Natural killer cell treated with Interleukin-12 subunit alpha and Interleukin-12 subunit beta and Interleukin-15 and Interleukin-18, amount 100 ng/mL, for 72 hours (primary cell): ENCODE results near the gene PGM2L1. TPM values are rescaled to one million over a fixed set of nuclear protein-coding genes. Genes with fewer than 3 reads are reported as not detected.
"Not testable (repeated sequence)": the region's sequence is repeated elsewhere in the genome, so short reads cannot be mapped to it uniquely, and the experiment has no call there.

Experiments
- ATAC-seq, 2 donors: fragments of 150-1000 bp; cut with Tn5 transposase in 1 of 2; sonication (Bioruptor Pico), chemical (Tn5 transposase) in 1 of 2; 2 replicates each; pipeline ENCODE4 v1.10.0; 2021
- DNase-seq: peaks from one replicate; pipeline ENCODE4 v3.0.0; 2022; ENCODE audit warnings: low spot score
- H3K27ac Mint-ChIP-seq, 2 donors: 1 replicate in 1 of 2; 2 replicates in 1 of 2; pipeline ENCODE4 v1.8.0; 2022; ENCODE audit warnings: mixed read lengths in 2 of 2, mild to moderate bottlenecking in 1 of 2, moderate library complexity in 1 of 2
- H3K27me3 Mint-ChIP-seq, 2 donors: 1 replicate in 1 of 2; 2 replicates in 1 of 2; pipeline ENCODE4 v1.8.0; 2022; ENCODE audit warnings: mixed read lengths in 2 of 2
- H3K36me3 Mint-ChIP-seq: one replicate; pipeline ENCODE4 v1.8.0; 2022; ENCODE audit warnings: mixed read lengths
- H3K4me1 Mint-ChIP-seq, 2 donors: 1 replicate in 1 of 2; 2 replicates in 1 of 2; pipeline ENCODE4 v1.8.0; 2022; ENCODE audit warnings: low read depth in 2 of 2, mixed read lengths in 2 of 2, mild to moderate bottlenecking in 1 of 2
- H3K4me3 Mint-ChIP-seq: one replicate; pipeline ENCODE4 v1.8.0; 2022; ENCODE audit warnings: mixed read lengths
- H3K9me3 Mint-ChIP-seq: 2 replicates; pipeline ENCODE4 v1.8.0; 2022; ENCODE audit warnings: mixed read lengths
- total RNA-seq, 2 donors: library from RNA; stranded (reverse); gene quantifications; one replicate each; pipeline ENCODE4 v1.2.3, GENCODE V29; 2022

The PGM2L1 gene
- total RNA-seq, 2 donors from 2014 or later: 1.4 to 2.4 TPM

DNA sequence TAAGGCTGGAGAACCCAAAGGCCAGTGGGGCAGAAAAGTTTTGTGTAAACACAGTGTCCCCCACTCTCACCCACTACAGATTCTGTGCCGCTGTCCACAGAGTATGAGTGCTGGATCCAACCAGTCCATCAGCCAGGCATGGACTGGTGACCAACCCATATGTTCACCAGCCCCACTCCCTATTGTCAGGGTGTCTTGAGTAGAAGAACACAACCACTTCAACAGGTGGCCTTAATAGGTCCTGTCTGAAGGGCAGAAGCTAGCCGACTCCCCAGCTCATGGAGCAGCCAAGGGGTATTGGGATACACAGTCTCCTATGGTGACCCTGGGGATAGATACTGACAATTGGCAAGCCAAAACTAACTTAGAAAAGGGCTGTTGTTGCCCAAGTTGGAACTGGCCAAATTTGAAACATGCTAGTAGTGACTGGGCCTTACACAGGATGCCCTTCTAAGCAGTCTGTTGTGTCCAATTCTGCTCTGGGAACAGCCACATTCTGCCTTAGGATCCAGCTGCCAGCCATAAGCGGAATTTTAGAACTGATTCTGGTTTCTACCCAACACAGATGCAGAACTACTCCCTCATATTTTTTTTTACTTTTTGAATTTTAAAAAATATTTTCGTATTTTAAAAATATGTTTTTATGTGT is 19.8 kb upstream of the PGM2L1 start:
- ATAC-seq (peak; percentile 31 to 52), DNase-seq (no peak)
- Mint-ChIP-seq H3K27ac (no peak overlapping the region), H3K27me3 (peaks cover 8 to 13% of the 10 kb centered on the region in 2 donors), H3K4me1 (no peaks in the 10 kb centered on the region), H3K36me3 (no peaks in the 10 kb centered on the region), H3K4me3 (no peak overlapping the region), H3K9me3 (no peaks in the 10 kb centered on the region)

DNA sequence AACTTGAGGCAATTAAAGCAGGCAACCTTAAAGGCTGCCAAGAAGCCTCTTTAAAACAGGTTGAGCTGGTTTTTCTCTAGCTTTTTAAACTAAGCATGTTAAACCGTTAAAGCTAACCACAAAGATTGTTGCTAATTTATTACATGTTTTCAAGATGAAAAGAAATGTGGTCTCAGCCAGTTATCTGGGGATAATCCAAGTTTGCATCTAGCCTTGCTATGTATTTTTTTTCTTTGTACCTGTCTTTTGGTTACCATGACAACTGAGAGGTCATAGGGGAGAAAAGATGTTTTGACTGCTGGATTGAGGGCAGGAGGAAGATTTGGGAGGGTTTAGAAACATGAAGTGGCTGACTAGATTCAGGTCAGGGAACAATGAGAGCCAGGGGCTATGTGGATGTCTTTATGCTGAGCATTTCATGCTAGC is 19.2 kb upstream of the PGM2L1 start:
- H3K4me3 Mint-ChIP-seq: no peak overlapping the region

DNA sequence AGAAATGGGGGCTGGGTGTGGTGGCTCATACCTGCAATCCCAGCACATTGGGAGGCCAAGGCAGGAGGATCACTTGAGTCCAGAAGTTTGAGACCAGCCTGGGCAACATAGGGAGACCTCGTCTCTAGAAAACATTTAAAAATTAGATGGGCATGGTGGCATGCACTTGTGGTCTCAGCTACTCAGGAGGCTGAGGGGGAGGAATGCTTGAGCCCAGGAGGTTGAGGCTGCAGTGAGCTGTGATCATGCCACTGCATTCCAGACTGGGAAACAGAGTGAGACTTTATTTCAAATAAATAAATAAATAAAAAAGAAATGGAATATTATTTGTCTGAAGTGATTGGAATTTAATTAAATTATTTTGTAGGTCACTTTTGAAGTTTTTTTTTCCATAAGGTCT is 18.7 kb upstream of the PGM2L1 start:
- not testable (repeated sequence) for ATAC-seq, H3K4me1 Mint-ChIP-seq, H3K27ac Mint-ChIP-seq, H3K9me3 Mint-ChIP-seq, H3K4me3 Mint-ChIP-seq, DNase-seq, H3K36me3 Mint-ChIP-seq
- H3K27me3 Mint-ChIP-seq: peaks cover 15 to 18% of the 10 kb centered on the region in 2 donors

More for the DNA sequence above, 19.2 kb upstream of the PGM2L1 start:
- Mint-ChIP-seq H3K4me1 (no peaks in the 10 kb centered on the region), H3K36me3 (no peaks in the 10 kb centered on the region), H3K27ac (no peak overlapping the region), H3K27me3 (peaks cover 14 to 17% of the 10 kb centered on the region in 2 donors), H3K9me3 (no peaks in the 10 kb centered on the region)
- no peak for DNase-seq
- ATAC-seq: no peak

DNA sequence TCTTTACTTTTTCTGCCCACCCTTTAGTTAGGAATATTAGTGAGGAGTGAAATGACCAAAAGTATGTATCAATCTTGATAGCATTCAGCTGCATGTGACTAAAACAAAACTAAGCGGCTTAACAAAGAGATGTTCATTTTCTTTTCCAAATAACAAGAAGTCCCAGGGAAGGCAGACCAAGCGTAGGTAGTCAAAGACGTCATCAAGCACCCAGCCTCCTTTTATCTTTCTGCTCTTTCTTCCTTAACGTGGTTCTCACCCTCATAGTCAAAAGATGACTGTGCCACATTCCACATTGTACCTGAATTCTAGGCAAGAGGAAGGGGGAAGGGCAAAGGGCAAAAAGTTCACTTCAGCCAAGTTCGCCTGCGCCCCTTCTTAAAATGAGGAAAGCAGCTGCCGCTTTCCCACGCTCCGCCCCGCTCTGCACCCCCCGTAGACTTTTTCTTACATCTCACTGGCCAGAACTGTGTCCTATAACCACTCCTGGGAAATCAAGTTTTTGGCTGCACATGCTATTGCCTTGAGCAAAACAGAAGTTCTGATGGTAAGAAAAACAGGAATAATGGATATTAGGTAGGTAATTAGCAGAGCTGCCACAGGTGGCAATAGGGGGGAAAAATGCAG is 14.6 kb upstream of the PGM2L1 start:
- Mint-ChIP-seq H3K36me3 (no peaks in the 10 kb centered on the region), H3K4me1 (no peaks in the 10 kb centered on the region), H3K9me3 (no peaks in the 10 kb centered on the region), H3K4me3 (no peak overlapping the region), H3K27me3 (peaks cover 8 to 20% of the 10 kb centered on the region in 2 donors), H3K27ac (no peak overlapping the region)
- ATAC-seq: no peak
- DNase-seq: no peak

DNA sequence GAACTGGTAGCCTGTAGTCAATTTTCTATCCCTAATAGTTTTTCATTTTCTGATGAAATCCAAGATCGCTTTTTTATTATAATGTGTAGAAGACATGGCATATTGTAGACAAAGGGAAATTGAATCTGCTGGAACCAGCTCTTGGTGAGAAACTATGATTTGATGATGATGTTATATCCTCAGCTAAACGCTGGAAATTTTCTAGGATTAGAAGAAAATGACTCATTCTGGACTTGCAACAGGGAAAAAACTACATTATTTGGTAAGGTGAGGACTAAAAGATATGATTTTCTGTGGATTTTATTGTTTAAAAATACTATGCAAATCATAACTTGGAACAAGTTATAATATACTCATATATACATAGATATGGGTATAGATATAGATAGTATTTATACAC is 14.1 kb upstream of the PGM2L1 start:
- ATAC-seq: no peak
- peaks cover 11 to 20% of the 10 kb centered on the region in 2 donors for H3K27me3 Mint-ChIP-seq
- no peaks in the 10 kb centered on the region for H3K4me1 Mint-ChIP-seq
- H3K27ac Mint-ChIP-seq: no peak overlapping the region
- H3K4me3 Mint-ChIP-seq: no peak overlapping the region
- H3K9me3 Mint-ChIP-seq: no peaks in the 10 kb centered on the region
- DNase-seq: no peak
- no peaks in the 10 kb centered on the region for H3K36me3 Mint-ChIP-seq

DNA sequence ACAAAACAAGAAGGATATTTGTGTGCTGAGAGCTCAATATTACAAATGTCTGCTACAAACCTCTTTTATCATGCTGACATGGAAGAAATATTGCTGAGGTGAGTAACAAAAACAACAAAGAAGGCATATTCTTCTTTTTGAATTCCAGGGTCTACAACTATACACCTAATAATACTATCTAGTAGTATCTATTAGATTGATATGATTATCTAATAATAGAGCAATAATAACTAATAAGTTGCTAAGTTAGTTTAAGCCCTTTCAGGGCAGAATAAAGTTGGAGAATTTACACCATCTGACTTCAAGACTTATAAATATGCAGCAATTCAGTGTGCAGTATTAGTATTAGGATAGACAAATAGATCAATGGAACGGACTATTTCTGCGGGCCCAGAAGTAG is 11.4 kb upstream of the PGM2L1 start:
- Mint-ChIP-seq H3K27me3 (peaks cover 25 to 32% of the 10 kb centered on the region in 2 donors), H3K9me3 (no peaks in the 10 kb centered on the region), H3K4me3 (no peak overlapping the region), H3K27ac (no peak overlapping the region), H3K4me1 (no peaks in the 10 kb centered on the region), H3K36me3 (no peaks in the 10 kb centered on the region)
- no peak for ATAC-seq
- no peak for DNase-seq

DNA sequence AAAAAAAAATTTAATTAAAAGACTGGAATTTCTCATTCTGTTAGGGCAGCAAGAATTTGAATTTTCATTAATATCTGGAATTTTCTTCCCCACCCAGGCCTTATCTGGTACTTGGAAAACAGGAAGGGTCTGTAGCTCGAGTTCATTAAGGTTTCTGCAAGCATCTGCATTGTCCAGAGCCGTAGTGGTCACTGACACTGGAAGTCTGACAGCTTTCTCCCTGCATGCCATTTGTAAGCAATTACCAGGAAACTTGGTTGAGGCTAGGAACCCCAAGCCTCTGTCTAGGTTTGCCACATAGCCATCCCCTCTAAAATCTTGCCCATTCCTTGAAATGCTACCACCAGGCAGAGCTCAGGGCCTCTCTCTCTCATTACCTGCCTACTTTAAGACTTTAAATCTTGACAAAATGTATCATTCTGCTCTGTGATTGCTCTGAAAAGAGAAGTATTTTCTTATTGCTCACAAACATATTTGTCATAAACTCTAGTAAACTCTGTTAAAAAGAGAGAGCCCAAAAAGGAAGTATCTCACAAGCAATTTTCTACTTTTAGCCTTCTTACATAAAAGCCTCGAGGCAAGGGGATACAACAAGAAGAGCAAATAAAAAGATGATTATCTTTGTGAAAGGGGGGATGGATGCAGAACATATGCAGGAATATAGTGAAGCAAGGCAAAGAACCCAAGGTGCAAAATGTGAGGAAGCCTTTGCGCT is 5.5 kb upstream of the PGM2L1 start:
- no peak overlapping the region for H3K4me3 Mint-ChIP-seq
- ATAC-seq (no peak), DNase-seq (no peak)
- H3K27me3 Mint-ChIP-seq: peaks cover 12 to 19% of the 10 kb centered on the region in 2 donors
- H3K27ac Mint-ChIP-seq: no peak overlapping the region
- no peaks in the 10 kb centered on the region for H3K9me3 Mint-ChIP-seq
- no peaks in the 10 kb centered on the region for H3K36me3 Mint-ChIP-seq
- H3K4me1 Mint-ChIP-seq: peaks cover 5 to 7% of the 10 kb centered on the region in 2 donors

DNA sequence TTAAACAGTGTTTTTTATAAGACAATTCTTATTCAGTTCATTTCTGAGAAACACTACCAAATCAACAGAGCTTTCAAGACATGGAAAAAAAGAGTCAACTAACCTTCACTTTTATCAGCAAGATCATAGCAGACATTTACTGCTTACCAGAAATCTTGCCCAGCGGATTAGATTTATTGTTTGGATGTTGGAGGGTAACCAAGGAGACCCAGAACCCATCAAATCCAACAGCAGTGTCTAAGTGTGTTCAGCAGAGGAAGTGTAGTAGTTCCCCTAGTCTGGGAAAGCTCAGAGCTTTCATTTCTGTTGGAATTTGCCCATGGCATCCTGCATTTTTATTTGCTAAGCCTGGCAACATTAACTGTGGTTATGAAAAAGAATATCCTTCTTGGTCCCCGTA is 2.4 kb upstream of the PGM2L1 start:
- Mint-ChIP-seq H3K9me3 (no peaks in the 10 kb centered on the region), H3K36me3 (no peaks in the 10 kb centered on the region), H3K27ac (no peak overlapping the region), H3K4me1 (peaks cover 13 to 14% of the 10 kb centered on the region in 2 donors), H3K27me3 (no peaks in the 10 kb centered on the region), H3K4me3 (no peak overlapping the region)
- DNase-seq (no peak), ATAC-seq (no peak)

DNA sequence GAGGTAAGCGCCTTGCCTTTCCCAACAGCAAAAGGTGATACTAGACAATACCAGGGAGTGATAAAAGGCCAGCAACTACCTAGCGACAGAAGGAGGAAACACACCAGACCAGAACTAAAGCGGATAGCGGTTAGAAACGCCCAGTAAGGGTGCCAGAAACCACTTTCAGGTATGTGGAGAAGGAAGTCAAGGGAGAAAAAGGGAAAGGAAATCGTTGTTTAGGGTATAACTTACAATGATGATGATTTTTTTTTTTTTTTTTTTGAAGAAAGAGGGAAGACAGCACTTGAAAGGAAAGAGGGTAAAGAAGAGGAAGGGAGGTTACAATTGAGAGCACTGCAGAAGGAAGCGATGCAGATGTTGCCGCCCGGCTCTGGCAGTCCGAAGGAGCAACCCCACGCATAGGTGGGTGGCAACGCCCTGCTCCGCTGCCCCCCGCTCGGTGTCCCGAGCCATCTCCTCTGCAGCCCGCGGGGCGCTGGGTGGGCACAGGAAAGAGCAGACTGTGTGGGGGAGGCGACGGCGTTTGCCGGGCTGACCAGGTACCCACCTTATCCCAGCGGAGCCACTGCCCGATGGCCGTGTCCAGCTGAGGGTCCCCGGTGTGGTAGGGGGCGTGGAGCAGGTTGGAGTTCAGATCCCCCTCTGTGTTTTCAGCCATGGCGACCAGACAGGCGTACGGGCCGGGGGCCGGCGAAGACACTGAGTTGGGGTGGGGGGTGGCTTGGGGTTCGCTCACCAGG is 561 bp downstream of the PGM2L1 start:
- Mint-ChIP-seq H3K9me3 (no peaks in the 10 kb centered on the region), H3K27ac (peak overlapping the region; percentile 25 to 93), H3K4me3 (peak overlapping the region; percentile 92), H3K27me3 (no peaks in the 10 kb centered on the region), H3K4me1 (peaks cover 13 to 14% of the 10 kb centered on the region in 2 donors), H3K36me3 (no peaks in the 10 kb centered on the region)
- DNase-seq: peak; percentile 68
- ATAC-seq: peak; percentile 1 to 32

DNA sequence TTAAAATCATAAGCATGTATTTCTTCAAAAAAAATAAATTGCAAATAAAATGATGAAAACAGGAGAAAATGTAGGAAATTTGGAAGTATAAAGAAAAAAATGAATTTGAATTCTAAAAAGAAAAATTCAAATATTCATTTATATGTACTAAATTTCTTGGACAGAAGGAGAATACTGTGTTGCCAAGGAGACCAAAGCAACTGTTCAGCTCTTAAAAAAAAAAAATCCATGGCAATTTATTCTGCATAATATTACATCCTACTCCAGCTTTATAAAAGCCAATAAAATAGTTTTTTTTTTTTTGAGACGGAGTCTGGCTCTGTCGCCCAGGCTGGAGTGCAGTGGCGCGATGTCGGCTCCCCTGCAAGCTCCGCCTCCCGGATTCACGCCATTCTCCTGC is 6.0 kb downstream of the PGM2L1 start:
- no peaks in the 10 kb centered on the region for H3K27me3 Mint-ChIP-seq
- H3K36me3 Mint-ChIP-seq: no peaks in the 10 kb centered on the region
- DNase-seq: no peak
- H3K4me1 Mint-ChIP-seq: peaks cover under 1 to 11% of the 10 kb centered on the region in 2 donors
- ATAC-seq: no peak
- H3K27ac Mint-ChIP-seq: no peak overlapping the region
- H3K9me3 Mint-ChIP-seq: no peaks in the 10 kb centered on the region
- no peak overlapping the region for H3K4me3 Mint-ChIP-seq

DNA sequence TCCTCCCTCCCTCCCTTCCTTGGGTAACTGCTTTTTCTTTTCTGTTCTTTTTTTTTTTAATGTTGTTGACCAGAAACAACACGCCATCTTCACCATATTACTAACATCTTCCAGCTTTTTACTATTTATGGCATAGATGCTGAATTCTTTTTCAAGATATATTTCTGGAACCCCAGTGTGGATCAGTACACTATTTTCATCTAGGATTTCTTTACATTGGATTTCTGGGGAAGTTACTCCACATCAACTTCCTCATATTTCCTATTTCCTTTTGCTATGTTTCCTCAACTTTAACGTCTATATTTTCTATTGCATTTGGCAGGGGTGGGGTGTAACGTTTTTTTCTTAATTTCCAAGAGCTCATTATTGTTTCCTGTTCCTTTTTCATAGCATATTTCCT is 7.0 kb downstream of the PGM2L1 start:
- H3K9me3 Mint-ChIP-seq: no peaks in the 10 kb centered on the region
- H3K27ac Mint-ChIP-seq: no peak overlapping the region
- H3K4me3 Mint-ChIP-seq: no peak overlapping the region
- no peaks in the 10 kb centered on the region for H3K36me3 Mint-ChIP-seq
- no peak for ATAC-seq
- DNase-seq: no peak
- no peaks in the 10 kb centered on the region for H3K27me3 Mint-ChIP-seq
- H3K4me1 Mint-ChIP-seq: peaks cover 0 to 9% of the 10 kb centered on the region in 2 donors

DNA sequence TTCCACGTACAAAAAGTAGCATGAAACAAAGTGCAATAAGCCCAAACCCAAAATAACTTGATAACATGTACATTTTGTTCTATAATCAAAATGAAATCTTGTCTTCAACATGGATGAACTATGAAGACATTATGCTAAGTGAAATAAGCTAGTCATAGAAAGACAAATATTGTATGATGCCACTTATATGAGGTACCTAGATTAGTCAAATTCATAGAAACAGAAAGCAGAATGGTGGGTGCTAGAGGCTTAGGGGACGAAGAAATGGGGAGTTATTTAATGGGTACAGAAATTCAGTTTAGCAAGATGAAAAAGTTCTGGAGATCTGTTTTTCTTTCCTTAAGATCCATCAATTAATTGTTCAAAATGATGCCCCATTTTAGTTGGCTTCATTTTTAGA is 7.5 kb downstream of the PGM2L1 start:
- H3K4me3 Mint-ChIP-seq: peak overlapping the region; percentile 46
- H3K27ac Mint-ChIP-seq: no peak overlapping the region
- H3K36me3 Mint-ChIP-seq: no peaks in the 10 kb centered on the region
- H3K4me1 Mint-ChIP-seq: peaks cover 0 to 9% of the 10 kb centered on the region in 2 donors
- no peaks in the 10 kb centered on the region for H3K9me3 Mint-ChIP-seq
- no peak for DNase-seq
- H3K27me3 Mint-ChIP-seq: no peaks in the 10 kb centered on the region
- peak in 1 of 2 donors; percentile 80 for ATAC-seq

DNA sequence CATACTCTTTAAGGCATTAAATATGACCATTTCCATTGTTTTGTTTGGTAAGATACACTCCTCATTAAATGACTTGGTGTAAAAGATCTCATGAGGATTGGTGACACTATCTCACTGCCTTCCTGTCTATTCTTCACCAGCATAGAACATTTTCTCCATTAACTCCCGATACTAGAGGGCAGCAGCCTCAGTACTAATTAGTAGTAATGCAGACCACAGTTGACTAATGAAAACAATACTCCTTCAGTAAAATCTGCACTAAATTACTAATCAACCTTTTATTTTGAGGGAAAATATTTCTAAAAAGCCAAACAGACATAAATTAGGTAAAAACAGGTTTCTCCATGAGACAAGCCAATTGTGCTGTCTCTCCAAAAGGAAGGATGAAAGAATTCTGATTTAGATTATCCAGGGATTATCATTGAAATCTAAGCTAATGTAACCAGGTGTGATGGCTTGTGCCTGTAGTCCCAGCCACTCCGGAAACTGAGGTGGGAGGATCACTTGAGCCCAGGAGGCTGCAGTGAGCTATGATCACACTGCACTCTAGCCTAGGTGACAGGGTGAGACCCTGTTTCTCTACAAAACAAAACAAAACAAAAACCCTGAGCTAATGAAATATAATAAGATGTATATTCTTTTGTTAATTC is 9.4 kb downstream of the PGM2L1 start:
- no peaks in the 10 kb centered on the region for H3K27me3 Mint-ChIP-seq
- peak; percentile 72 to 73 for ATAC-seq
- H3K4me1 Mint-ChIP-seq: peaks cover 0 to 9% of the 10 kb centered on the region in 2 donors
- peak; percentile 68 for DNase-seq
- no peak overlapping the region for H3K27ac Mint-ChIP-seq
- H3K36me3 Mint-ChIP-seq: no peaks in the 10 kb centered on the region
- no peak overlapping the region for H3K4me3 Mint-ChIP-seq
- no peaks in the 10 kb centered on the region for H3K9me3 Mint-ChIP-seq
